HEK293 (cell line): ENCODE measurements around the gene RBMS1.

Source experiments
- CTCF ChIA-PET: fragments of 350-600 bp; formaldehyde crosslinking; extraction: SDS; loops from one replicate; lab custom pipeline; 2021; ENCODE audit warnings: antibody characterized with exemption; lab: Yijun Ruan, JAX
- POLR2A ChIA-PET: fragments of 300-600 bp; formaldehyde crosslinking; extraction: SDS; loops from one replicate; lab custom pipeline; 2020; ENCODE audit warnings: antibody characterized with exemption, inconsistent platforms; lab: Yijun Ruan, JAX
- H3K27ac ChIP-seq: fragments of 200-500 bp; sonication (Bioruptor generic); 2 replicates; pipeline ENCODE4 v1.5.1; 2014; ENCODE audit warnings: low read depth, low read length, control low read depth, inconsistent platforms; ENCODE audit errors: extremely low read depth
- H3K36me3 ChIP-seq, 2 experiments: fragments of 200-500 bp in 1 of 2; sonication (Bioruptor generic) in 1 of 2; 1 replicate in 1 of 2; 2 replicates in 1 of 2; pipeline ENCODE4 v1.5.1; 2014 to 2017; ENCODE audit warnings: inconsistent platforms in 2 of 2, low read length in 2 of 2; ENCODE audit not compliant: control insufficient read depth in 2 of 2, insufficient read depth in 1 of 2
- H3K4me1 ChIP-seq: fragments of 200-500 bp; sonication (Bioruptor generic); 2 replicates; pipeline ENCODE4 v1.5.1; 2014; ENCODE audit warnings: mild to moderate bottlenecking, low read length, inconsistent platforms; ENCODE audit not compliant: control insufficient read depth, insufficient read depth
- H3K4me3 ChIP-seq: 2 replicates; pipeline ENCODE4 v1.5.1; 2011; ENCODE audit warnings: low read depth, mild to moderate bottlenecking, control low read depth, low read length, moderate library complexity
- H3K9me3 ChIP-seq: fragments of 200-500 bp; sonication (Bioruptor generic); 2 replicates; pipeline ENCODE4 v1.5.1; 2014; ENCODE audit warnings: low read depth, low read length, inconsistent platforms; ENCODE audit not compliant: control insufficient read depth, insufficient read depth
- SETDB1 ChIP-seq: IDR thresholded peaks from one replicate; pipeline ENCODE4 v1.6.1; 2017; ENCODE audit warnings: mild to moderate bottlenecking, low read length, moderate library complexity, mixed read lengths; ENCODE audit not compliant: insufficient read length
- ZBTB48 ChIP-seq: fragments of 450-650 bp; formaldehyde crosslinking; IDR thresholded peaks from 2 replicates; pipeline ENCODE4 v1.5.1; 2016; ENCODE audit warnings: missing biosample characterization, missing genetic modification characterization
- ZNF133 ChIP-seq: fragments of 450-650 bp; formaldehyde crosslinking; IDR thresholded peaks from 2 replicates; pipeline ENCODE4 v1.5.1; 2016; ENCODE audit warnings: missing biosample characterization, missing genetic modification characterization
- ZNF157 ChIP-seq: fragments of 450-650 bp; formaldehyde crosslinking; IDR thresholded peaks from 2 replicates; pipeline ENCODE4 v1.5.1; 2016; ENCODE audit warnings: missing biosample characterization, missing genetic modification characterization
- ZNF341 ChIP-seq: fragments of 450-650 bp; formaldehyde crosslinking; IDR thresholded peaks from 2 replicates; pipeline ENCODE4; 2016; ENCODE audit warnings: low read depth, missing biosample characterization, missing genetic modification characterization
- ZNF521 ChIP-seq: fragments of 450-650 bp; formaldehyde crosslinking; IDR thresholded peaks from 2 replicates; pipeline ENCODE4 v1.5.1; 2017; ENCODE audit warnings: missing biosample characterization, mild to moderate bottlenecking, missing genetic modification characterization
- ZNF529 ChIP-seq: fragments of 450-650 bp; formaldehyde crosslinking; IDR thresholded peaks from 2 replicates; pipeline ENCODE4 v1.5.1; 2017; ENCODE audit warnings: missing genetic modification characterization, missing biosample characterization; ENCODE audit not compliant: insufficient replicate concordance
- ZNF558 ChIP-seq: fragments of 450-650 bp; formaldehyde crosslinking; IDR thresholded peaks from 2 replicates; pipeline ENCODE4 v1.5.1; 2016; ENCODE audit warnings: missing biosample characterization, missing genetic modification characterization
- ZNF571 ChIP-seq: fragments of 450-650 bp; formaldehyde crosslinking; IDR thresholded peaks from 2 replicates; pipeline ENCODE4 v1.5.0; 2017; ENCODE audit warnings: missing biosample characterization, missing genetic modification characterization
- ZNF596 ChIP-seq: fragments of 450-650 bp; IDR thresholded peaks from 2 replicates; pipeline ENCODE4 v1.5.0; 2018; ENCODE audit warnings: missing biosample characterization, mild to moderate bottlenecking, missing genetic modification characterization, moderate library complexity
- ZNF600 ChIP-seq: fragments of 450-650 bp; formaldehyde crosslinking; IDR thresholded peaks from 2 replicates; pipeline ENCODE4 v1.5.1; 2016; ENCODE audit warnings: missing biosample characterization, missing genetic modification characterization
- ZNF747 ChIP-seq: fragments of 450-650 bp; formaldehyde crosslinking; IDR thresholded peaks from 2 replicates; pipeline ENCODE4 v1.5.1; 2016; ENCODE audit warnings: missing biosample characterization, missing genetic modification characterization
- TF ChIP-seq, protein P1 (sequence below): fragments of 450-650 bp; formaldehyde crosslinking; IDR thresholded peaks from 2 replicates; pipeline ENCODE4 v1.5.1; 2016; ENCODE audit warnings: missing biosample characterization, missing genetic modification characterization
- TF ChIP-seq, protein P2 (sequence below): fragments of 450-650 bp; formaldehyde crosslinking; IDR thresholded peaks from 2 replicates; pipeline ENCODE4 v1.5.1; 2016; ENCODE audit warnings: missing biosample characterization, missing genetic modification characterization
- TF ChIP-seq, protein P3 (sequence below): fragments of 450-650 bp; formaldehyde crosslinking; IDR thresholded peaks from 2 replicates; pipeline ENCODE4 v1.5.1; 2016; ENCODE audit warnings: missing biosample characterization, missing genetic modification characterization
- TF ChIP-seq, protein P4 (sequence below): fragments of 450-650 bp; formaldehyde crosslinking; IDR thresholded peaks from 2 replicates; pipeline ENCODE4 v1.5.1; 2016; ENCODE audit warnings: missing biosample characterization, missing genetic modification characterization
- TF ChIP-seq, protein P5 (sequence below): fragments of 450-650 bp; formaldehyde crosslinking; conservative IDR thresholded peaks from 2 replicates; pipeline ENCODE4 v1.5.1; 2016; ENCODE audit warnings: low read depth, missing biosample characterization, missing genetic modification characterization
- TF ChIP-seq, protein P6 (sequence below): fragments of 450-650 bp; formaldehyde crosslinking; IDR thresholded peaks from 2 replicates; pipeline ENCODE4 v1.5.1; 2016; ENCODE audit warnings: missing biosample characterization, missing genetic modification characterization
- TF ChIP-seq, protein P7 (sequence below): fragments of 450-650 bp; IDR thresholded peaks from 2 replicates; pipeline ENCODE4 v1.5.1; 2018; ENCODE audit warnings: missing biosample characterization, missing genetic modification characterization

Gene RBMS1

DNA sequence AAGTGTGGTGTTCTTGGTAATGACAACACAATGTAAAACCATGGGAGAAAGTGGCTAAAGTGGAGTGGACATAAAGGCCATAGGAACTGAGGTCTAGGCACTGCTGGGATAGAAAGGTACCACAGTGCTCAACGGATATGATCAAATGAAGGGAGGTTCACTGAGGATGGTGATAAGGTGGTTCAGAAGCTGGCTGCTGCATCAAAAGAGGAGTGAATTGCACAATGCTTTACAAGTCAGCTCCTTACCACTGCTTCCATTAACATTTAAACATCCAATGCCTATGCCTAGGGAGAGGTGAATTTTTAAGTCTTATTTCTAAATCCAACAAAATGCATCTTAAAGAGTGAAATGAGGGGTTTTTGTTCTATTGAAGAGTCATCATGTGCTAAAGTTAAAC, 193.4 kb downstream of the RBMS1 start (continued):
- TF ChIP-seq, protein P1, sequence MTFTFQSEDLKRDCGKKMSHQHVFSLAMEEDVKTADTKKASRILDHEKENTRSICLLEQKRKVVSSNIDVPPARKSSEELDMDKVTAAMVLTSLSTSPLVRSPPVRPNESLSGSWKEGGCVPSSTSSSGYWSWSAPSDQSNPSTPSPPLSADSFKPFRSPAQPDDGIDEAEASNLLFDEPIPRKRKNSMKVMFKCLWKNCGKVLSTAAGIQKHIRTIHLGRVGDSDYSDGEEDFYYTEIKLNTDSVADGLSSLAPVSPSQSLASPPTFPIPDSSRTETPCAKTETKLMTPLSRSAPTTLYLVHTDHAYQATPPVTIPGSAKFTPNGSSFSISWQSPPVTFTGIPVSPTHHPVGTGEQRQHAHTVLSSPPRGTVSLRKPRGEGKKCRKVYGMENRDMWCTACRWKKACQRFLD (tag by site-specific recombination): no peak
- TF ChIP-seq ZNF596 (tag by site-specific recombination) (no peak), ZNF558 (tag by site-specific recombination) (no peak)

DNA sequence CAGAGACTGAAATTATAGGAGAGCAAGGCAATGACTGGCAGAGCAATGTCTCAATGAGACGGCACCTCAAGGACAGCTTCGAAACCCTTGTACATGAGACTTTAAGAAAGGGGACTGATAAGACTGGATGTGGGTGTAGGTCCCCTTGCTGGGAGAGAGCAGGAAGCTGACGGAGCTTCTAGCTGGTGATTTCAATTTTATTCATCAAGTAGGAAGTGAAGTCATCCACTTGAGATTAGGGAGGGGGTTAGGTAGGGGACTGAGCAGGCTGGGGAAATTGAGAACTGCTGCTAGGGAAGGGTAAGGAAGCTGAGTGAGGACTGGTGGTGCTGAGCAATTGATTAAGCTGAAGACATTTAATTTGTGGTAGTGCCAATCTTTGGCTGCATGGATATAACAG, 194.1 kb downstream of the RBMS1 start:
- TF ChIP-seq ZNF571 (no peak), ZNF529 (tag by site-specific recombination) (no peak), SETDB1 (no peak), ZNF521 (tag by site-specific recombination) (no peak), ZNF747 (no peak), ZBTB48 (tag by site-specific recombination) (no peak), ZNF157 (tag by site-specific recombination) (no peak), ZNF600 (tag by site-specific recombination) (no peak), ZNF133 (tag by site-specific recombination) (no peak), ZNF341 (tag by site-specific recombination) (no peak)
- TF ChIP-seq, protein P2, sequence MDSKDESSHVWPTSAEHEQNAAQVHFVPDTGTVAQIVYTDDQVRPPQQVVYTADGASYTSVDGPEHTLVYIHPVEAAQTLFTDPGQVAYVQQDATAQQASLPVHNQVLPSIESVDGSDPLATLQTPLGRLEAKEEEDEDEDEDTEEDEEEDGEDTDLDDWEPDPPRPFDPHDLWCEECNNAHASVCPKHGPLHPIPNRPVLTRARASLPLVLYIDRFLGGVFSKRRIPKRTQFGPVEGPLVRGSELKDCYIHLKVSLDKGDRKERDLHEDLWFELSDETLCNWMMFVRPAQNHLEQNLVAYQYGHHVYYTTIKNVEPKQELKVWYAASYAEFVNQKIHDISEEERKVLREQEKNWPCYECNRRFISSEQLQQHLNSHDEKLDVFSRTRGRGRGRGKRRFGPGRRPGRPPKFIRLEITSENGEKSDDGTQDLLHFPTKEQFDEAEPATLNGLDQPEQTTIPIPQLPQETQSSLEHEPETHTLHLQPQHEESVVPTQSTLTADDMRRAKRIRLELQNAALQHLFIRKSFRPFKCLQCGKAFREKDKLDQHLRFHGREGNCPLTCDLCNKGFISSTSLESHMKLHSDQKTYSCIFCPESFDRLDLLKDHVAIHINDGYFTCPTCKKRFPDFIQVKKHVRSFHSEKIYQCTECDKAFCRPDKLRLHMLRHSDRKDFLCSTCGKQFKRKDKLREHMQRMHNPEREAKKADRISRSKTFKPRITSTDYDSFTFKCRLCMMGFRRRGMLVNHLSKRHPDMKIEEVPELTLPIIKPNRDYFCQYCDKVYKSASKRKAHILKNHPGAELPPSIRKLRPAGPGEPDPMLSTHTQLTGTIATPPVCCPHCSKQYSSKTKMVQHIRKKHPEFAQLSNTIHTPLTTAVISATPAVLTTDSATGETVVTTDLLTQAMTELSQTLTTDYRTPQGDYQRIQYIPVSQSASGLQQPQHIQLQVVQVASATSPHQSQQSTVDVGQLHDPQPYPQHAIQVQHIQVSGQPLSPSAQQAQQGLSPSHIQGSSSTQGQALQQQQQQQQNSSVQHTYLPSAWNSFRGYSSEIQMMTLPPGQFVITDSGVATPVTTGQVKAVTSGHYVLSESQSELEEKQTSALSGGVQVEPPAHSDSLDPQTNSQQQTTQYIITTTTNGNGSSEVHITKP (tag by site-specific recombination): no peak
- TF ChIP-seq, protein P3, sequence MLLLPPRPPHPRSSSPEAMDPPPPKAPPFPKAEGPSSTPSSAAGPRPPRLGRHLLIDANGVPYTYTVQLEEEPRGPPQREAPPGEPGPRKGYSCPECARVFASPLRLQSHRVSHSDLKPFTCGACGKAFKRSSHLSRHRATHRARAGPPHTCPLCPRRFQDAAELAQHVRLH (tag by site-specific recombination): no peak
- TF ChIP-seq, protein P4, sequence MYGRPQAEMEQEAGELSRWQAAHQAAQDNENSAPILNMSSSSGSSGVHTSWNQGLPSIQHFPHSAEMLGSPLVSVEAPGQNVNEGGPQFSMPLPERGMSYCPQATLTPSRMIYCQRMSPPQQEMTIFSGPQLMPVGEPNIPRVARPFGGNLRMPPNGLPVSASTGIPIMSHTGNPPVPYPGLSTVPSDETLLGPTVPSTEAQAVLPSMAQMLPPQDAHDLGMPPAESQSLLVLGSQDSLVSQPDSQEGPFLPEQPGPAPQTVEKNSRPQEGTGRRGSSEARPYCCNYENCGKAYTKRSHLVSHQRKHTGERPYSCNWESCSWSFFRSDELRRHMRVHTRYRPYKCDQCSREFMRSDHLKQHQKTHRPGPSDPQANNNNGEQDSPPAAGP (tag by site-specific recombination): no peak
- TF ChIP-seq, protein P5, sequence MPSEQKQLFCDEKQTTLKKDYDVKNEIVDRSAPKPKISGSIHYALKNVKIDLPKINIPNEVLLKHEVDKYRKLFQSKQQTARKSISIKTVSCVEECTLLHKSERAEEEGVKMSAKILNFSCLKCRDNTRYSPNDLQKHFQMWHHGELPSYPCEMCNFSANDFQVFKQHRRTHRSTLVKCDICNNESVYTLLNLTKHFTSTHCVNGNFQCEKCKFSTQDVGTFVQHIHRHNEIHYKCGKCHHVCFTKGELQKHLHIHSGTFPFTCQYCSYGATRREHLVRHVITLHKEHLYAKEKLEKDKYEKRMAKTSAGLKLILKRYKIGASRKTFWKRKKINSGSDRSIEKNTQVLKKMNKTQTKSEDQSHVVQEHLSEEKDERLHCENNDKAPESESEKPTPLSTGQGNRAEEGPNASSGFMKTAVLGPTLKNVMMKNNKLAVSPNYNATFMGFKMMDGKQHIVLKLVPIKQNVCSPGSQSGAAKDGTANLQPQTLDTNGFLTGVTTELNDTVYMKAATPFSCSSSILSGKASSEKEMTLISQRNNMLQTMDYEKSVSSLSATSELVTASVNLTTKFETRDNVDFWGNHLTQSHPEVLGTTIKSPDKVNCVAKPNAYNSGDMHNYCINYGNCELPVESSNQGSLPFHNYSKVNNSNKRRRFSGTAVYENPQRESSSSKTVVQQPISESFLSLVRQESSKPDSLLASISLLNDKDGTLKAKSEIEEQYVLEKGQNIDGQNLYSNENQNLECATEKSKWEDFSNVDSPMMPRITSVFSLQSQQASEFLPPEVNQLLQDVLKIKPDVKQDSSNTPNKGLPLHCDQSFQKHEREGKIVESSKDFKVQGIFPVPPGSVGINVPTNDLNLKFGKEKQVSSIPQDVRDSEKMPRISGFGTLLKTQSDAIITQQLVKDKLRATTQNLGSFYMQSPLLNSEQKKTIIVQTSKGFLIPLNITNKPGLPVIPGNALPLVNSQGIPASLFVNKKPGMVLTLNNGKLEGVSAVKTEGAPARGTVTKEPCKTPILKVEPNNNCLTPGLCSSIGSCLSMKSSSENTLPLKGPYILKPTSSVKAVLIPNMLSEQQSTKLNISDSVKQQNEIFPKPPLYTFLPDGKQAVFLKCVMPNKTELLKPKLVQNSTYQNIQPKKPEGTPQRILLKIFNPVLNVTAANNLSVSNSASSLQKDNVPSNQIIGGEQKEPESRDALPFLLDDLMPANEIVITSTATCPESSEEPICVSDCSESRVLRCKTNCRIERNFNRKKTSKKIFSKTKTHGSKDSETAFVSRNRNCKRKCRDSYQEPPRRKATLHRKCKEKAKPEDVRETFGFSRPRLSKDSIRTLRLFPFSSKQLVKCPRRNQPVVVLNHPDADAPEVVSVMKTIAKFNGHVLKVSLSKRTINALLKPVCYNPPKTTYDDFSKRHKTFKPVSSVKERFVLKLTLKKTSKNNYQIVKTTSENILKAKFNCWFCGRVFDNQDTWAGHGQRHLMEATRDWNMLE (tag by site-specific recombination): no peak
- TF ChIP-seq, protein P6, sequence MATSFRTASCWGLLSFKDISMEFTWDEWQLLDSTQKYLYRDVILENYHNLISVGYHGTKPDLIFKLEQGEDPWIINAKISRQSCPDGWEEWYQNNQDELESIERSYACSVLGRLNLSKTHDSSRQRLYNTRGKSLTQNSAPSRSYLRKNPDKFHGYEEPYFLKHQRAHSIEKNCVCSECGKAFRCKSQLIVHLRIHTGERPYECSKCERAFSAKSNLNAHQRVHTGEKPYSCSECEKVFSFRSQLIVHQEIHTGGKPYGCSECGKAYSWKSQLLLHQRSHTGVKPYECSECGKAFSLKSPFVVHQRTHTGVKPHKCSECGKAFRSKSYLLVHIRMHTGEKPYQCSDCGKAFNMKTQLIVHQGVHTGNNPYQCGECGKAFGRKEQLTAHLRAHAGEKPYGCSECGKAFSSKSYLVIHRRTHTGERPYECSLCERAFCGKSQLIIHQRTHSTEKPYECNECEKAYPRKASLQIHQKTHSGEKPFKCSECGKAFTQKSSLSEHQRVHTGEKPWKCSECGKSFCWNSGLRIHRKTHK (tag by site-specific recombination): no peak
- TF ChIP-seq, protein P7, sequence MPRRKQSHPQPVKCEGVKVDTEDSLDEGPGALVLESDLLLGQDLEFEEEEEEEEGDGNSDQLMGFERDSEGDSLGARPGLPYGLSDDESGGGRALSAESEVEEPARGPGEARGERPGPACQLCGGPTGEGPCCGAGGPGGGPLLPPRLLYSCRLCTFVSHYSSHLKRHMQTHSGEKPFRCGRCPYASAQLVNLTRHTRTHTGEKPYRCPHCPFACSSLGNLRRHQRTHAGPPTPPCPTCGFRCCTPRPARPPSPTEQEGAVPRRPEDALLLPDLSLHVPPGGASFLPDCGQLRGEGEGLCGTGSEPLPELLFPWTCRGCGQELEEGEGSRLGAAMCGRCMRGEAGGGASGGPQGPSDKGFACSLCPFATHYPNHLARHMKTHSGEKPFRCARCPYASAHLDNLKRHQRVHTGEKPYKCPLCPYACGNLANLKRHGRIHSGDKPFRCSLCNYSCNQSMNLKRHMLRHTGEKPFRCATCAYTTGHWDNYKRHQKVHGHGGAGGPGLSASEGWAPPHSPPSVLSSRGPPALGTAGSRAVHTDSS (tag by site-specific recombination): no peak
- Histone ChIP-seq H3K4me3 (no peak overlapping the region), H3K36me3 (peaks cover 5 to 44% of the 10 kb centered on the region in 2 experiments; a peak in 2 of 3 replicates), H3K27ac (no peak overlapping the region), H3K9me3 (no peaks in the 10 kb centered on the region), H3K4me1 (no peaks in the 10 kb centered on the region)
- POLR2A ChIA-PET: no interaction called here
- CTCF ChIA-PET: interaction anchor here (0.7 kb wide), 1 partner anchor 275 kb away, joined by 3 read pairs; no protein-coding TSS in a partner anchor
